ENCODE measurements around the gene ASGR2.
A peak's percentile ranks its signal among the peaks of the same experiment; 100 is the strongest.
"Not testable (repeated sequence)": the region's sequence is repeated elsewhere in the genome, so short reads cannot be mapped to it uniquely, and the experiment has no call there.

Gene ASGR2

DNA sequence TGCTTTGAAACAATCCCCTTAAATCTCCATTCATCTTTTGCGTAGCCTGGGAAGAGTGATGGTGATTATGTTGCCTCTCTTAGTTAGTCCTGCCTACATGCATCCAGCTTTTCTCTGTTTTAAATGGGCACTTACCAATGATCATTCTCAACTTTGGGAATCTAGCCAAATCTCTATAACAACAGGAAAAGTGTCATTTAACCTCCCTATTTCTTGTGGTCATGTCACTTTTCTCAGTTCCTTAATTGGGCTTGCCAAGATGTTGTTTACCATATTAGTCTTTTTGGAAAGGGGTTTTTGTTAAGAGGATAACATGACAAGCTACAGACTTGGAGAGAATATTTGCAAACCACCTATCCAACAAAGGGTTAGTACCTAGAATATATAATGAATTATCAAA, 19.0 kb downstream of the ASGR2 start:
- no peak overlapping the region for H3K27ac ChIP-seq (replicated peaks)
- H3K4me3 ChIP-seq (replicated peaks; ENCODE audit: insufficient read depth, low read length), result no peak overlapping the region
- TF ChIP-seq POLR2AphosphoS5 (IDR thresholded peaks at IDR 0.05; ENCODE audit: low read depth) (no peak), GABPA (IDR thresholded peaks at IDR 0.05; ENCODE audit: low read depth) (no peak), SPI1 (IDR thresholded peaks at IDR 0.05; ENCODE audit: borderline replicate concordance, low read depth) (peak; percentile 68)
- TF ChIP-seq, protein P1, sequence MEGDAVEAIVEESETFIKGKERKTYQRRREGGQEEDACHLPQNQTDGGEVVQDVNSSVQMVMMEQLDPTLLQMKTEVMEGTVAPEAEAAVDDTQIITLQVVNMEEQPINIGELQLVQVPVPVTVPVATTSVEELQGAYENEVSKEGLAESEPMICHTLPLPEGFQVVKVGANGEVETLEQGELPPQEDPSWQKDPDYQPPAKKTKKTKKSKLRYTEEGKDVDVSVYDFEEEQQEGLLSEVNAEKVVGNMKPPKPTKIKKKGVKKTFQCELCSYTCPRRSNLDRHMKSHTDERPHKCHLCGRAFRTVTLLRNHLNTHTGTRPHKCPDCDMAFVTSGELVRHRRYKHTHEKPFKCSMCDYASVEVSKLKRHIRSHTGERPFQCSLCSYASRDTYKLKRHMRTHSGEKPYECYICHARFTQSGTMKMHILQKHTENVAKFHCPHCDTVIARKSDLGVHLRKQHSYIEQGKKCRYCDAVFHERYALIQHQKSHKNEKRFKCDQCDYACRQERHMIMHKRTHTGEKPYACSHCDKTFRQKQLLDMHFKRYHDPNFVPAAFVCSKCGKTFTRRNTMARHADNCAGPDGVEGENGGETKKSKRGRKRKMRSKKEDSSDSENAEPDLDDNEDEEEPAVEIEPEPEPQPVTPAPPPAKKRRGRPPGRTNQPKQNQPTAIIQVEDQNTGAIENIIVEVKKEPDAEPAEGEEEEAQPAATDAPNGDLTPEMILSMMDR (IDR thresholded peaks at IDR 0.05; ENCODE audit: insufficient read depth, low read length), result no peak
- TF ChIP-seq, protein P2, sequence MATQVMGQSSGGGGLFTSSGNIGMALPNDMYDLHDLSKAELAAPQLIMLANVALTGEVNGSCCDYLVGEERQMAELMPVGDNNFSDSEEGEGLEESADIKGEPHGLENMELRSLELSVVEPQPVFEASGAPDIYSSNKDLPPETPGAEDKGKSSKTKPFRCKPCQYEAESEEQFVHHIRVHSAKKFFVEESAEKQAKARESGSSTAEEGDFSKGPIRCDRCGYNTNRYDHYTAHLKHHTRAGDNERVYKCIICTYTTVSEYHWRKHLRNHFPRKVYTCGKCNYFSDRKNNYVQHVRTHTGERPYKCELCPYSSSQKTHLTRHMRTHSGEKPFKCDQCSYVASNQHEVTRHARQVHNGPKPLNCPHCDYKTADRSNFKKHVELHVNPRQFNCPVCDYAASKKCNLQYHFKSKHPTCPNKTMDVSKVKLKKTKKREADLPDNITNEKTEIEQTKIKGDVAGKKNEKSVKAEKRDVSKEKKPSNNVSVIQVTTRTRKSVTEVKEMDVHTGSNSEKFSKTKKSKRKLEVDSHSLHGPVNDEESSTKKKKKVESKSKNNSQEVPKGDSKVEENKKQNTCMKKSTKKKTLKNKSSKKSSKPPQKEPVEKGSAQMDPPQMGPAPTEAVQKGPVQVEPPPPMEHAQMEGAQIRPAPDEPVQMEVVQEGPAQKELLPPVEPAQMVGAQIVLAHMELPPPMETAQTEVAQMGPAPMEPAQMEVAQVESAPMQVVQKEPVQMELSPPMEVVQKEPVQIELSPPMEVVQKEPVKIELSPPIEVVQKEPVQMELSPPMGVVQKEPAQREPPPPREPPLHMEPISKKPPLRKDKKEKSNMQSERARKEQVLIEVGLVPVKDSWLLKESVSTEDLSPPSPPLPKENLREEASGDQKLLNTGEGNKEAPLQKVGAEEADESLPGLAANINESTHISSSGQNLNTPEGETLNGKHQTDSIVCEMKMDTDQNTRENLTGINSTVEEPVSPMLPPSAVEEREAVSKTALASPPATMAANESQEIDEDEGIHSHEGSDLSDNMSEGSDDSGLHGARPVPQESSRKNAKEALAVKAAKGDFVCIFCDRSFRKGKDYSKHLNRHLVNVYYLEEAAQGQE (IDR thresholded peaks at IDR 0.05; ENCODE audit: insufficient replicate concordance, low read depth), result no peak
- no peaks in the 10 kb centered on the region for H3K27me3 ChIP-seq (ENCODE audit: insufficient read depth, poor library complexity, severe bottlenecking)
- no peak for DNase-seq (ENCODE audit: low read depth in 1 of 2, low spot score in 1 of 2)

DNA sequence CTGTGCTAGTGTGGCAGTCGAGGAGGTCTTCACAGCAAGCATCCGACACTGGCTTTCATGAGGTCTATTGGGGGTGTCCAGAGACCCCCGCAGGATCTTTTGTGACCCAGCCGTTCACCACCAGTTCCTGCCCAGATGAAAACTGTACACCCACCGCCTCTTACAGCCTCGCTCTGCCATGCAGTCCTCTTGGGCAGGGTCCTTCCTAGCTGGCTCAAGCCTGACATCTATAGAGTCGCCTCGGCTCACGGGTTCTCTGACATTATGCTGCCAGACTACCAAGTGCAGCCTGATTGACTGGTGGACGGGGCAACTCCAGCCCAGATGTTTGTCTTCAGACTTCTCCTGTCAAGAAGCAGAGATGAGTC, 20.0 kb downstream of the ASGR2 start:
- TF ChIP-seq SPI1 (IDR thresholded peaks at IDR 0.05; ENCODE audit: borderline replicate concordance, low read depth) (no peak), GABPA (IDR thresholded peaks at IDR 0.05; ENCODE audit: low read depth) (no peak), POLR2AphosphoS5 (IDR thresholded peaks at IDR 0.05; ENCODE audit: low read depth) (no peak)
- no peak for DNase-seq (ENCODE audit: low read depth in 1 of 2, low spot score in 1 of 2)
- no peaks in the 10 kb centered on the region for H3K27me3 ChIP-seq (ENCODE audit: insufficient read depth, poor library complexity, severe bottlenecking)
- H3K4me3 ChIP-seq (replicated peaks; ENCODE audit: insufficient read depth, low read length), result no peak overlapping the region
- H3K27ac ChIP-seq (replicated peaks), result no peak overlapping the region

DNA sequence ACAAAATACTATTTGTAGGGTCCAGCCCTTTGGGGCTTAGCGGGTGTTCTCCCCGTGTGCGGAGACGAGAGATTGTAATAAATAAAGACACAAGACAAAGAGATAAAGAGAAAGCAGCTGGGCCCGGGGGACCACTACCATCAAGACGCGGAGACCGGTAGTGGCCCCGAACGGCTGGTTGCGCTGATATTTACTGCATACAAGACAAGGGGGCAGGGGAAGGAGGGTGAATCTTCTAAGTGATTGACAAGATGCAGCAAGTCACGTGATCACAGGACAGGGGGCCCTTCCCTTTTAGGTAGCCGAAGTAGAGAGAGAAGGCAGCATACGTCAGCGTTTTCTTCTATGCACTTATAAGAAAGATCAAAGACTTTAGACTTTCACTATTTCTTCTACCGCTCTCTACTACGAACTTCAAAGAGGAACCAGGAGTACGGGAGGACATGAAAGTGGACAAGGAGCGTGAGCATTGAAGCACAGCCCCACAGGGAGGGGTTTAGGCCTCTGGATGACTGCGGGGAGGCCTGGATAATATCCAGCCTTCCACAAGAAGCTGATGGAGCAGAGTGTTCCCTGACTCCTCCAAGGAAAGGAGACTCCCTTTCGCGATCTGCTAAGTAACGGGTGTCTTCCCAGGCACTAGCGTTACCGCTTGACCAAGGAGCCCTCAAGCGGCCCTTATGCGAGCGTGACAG, 23.2 kb downstream of the ASGR2 start:
- DNase-seq (ENCODE audit: low read depth in 1 of 2, low spot score in 1 of 2); H3K27ac ChIP-seq (replicated peaks); H3K4me3 ChIP-seq (replicated peaks; ENCODE audit: insufficient read depth, low read length); H3K27me3 ChIP-seq (ENCODE audit: insufficient read depth, poor library complexity, severe bottlenecking): not testable (repeated sequence)

DNA sequence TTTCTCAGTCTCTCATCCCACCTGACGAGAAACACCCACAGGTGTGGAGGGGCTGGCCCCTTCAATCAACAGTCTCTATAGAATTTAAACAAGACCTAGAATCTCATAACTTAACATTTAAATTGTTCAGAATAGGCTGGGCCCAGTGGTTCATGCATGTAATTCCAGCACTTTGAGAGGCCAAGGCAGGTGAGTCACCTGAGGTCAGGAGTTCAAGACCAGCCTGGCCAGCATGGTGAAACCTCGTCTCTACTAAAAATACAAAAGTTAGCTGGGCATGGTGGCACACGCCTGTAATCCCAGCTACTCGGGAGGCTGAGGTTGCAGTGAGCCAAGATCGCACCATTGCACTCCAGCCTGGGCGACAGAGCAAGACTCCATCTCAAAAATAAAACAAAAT, 25.1 kb downstream of the ASGR2 start:
- not testable (repeated sequence) for H3K27ac ChIP-seq (replicated peaks); H3K27me3 ChIP-seq (ENCODE audit: insufficient read depth, poor library complexity, severe bottlenecking); DNase-seq (ENCODE audit: low read depth in 1 of 2, low spot score in 1 of 2); H3K4me3 ChIP-seq (replicated peaks; ENCODE audit: insufficient read depth, low read length)

DNA sequence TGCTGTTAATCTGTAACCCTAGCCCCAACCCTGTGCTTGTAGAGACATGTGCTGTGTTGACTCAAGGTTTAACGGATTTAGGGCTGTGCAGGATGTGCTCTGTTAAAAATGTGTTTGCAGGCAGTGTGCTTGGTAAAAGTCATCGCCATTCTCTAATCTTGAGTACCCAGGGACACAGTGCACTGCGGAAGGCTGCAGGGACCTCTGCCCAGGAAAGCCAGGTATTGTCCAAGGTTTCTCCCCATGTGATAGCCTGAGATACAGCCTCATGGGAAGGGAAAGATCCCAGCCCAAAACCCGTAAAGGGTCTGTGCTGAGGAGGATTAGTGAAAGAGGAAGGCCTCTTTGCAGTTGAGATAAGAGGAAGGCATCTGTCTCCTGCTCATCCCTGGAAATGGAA, 26.2 kb downstream of the ASGR2 start:
- not testable (repeated sequence) for H3K27me3 ChIP-seq (ENCODE audit: insufficient read depth, poor library complexity, severe bottlenecking); H3K27ac ChIP-seq (replicated peaks); H3K4me3 ChIP-seq (replicated peaks; ENCODE audit: insufficient read depth, low read length); DNase-seq (ENCODE audit: low read depth in 1 of 2, low spot score in 1 of 2)

DNA sequence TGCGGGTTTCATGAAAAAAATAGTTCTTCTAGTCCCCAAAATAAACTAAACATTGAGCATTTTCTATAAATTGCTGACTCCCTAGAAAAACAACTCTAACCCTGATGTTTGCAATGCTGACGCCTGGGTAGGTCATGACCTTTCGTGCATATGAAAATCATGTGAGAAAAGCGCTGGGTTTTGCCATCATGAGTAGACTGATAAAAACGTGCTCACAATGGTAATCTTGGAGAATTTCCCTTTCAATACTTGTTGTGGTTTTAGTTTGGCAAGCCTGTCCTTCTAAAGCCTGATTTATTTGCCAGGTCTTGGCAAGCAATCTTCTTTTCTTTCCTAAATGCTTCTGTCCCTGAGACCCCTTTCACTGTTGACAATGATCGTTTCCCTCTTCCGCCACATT, 30.5 kb downstream of the ASGR2 start:
- H3K4me3 ChIP-seq (replicated peaks; ENCODE audit: insufficient read depth, low read length), result no peak overlapping the region
- no peak overlapping the region for H3K27ac ChIP-seq (replicated peaks)
- no peak for DNase-seq (ENCODE audit: low read depth in 1 of 2, low spot score in 1 of 2)
- TF ChIP-seq, protein P2 (IDR thresholded peaks at IDR 0.05; ENCODE audit: insufficient replicate concordance, low read depth), result no peak
- no peak for TF ChIP-seq POLR2AphosphoS5 (IDR thresholded peaks at IDR 0.05; ENCODE audit: low read depth)
- TF ChIP-seq SPI1 (IDR thresholded peaks at IDR 0.05; ENCODE audit: borderline replicate concordance, low read depth), result no peak
- TF ChIP-seq, protein P1 (IDR thresholded peaks at IDR 0.05; ENCODE audit: insufficient read depth, low read length), result no peak
- no peak for TF ChIP-seq GABPA (IDR thresholded peaks at IDR 0.05; ENCODE audit: low read depth)
- H3K27me3 ChIP-seq (ENCODE audit: insufficient read depth, poor library complexity, severe bottlenecking), result no peaks in the 10 kb centered on the region

Data from HL-60 (cell line).